Astrocyte (in vitro differentiated cells and primary cell): ENCODE measurements around the gene SLC26A9. TPM values are rescaled to one million over a fixed set of nuclear protein-coding genes. Genes with fewer than 3 reads are reported as not detected.
"Not testable (repeated sequence)": the region's sequence is repeated elsewhere in the genome, so short reads cannot be mapped to it uniquely, and the experiment has no call there.

Experiments
- DNase-seq: peaks from one replicate; pipeline ENCODE4 v3.0.0-alpha.2; 2010; ENCODE audit warnings: low read depth
- FAIRE-seq: peaks from 2 replicates; lab custom pipeline; 2011; peaks lifted over from hg19 to GRCh38; lab: Jason Lieb, UNC
- H2AFZ ChIP-seq: 2 replicates; pipeline ENCODE4 v1.6.0; 2012; ENCODE audit warnings: low read depth, low read length, inconsistent platforms
- H3K27ac ChIP-seq: 2 replicates; pipeline ENCODE4 v1.5.1; 2011; ENCODE audit warnings: low read depth, low read length, inconsistent platforms
- H3K27me3 ChIP-seq: 2 replicates; pipeline ENCODE4 v1.6.0; 2011; ENCODE audit warnings: low read length, inconsistent platforms; ENCODE audit not compliant: insufficient read depth
- H3K36me3 ChIP-seq: 2 replicates; pipeline ENCODE4 v1.5.1; 2011; ENCODE audit warnings: low read length, inconsistent platforms; ENCODE audit not compliant: insufficient read depth
- H3K4me1 ChIP-seq: 2 replicates; pipeline ENCODE4 v1.5.1; 2011; ENCODE audit warnings: low read length, inconsistent platforms; ENCODE audit not compliant: insufficient read depth
- H3K4me2 ChIP-seq: 2 replicates; pipeline ENCODE4 v1.6.0; 2012; ENCODE audit warnings: low read length, inconsistent platforms
- H3K4me3 ChIP-seq: 2 replicates; pipeline ENCODE4 v1.5.1; 2011; ENCODE audit warnings: low read depth, mild to moderate bottlenecking, low read length, inconsistent platforms; ENCODE audit not compliant: insufficient read depth
- H3K79me2 ChIP-seq: 2 replicates; pipeline ENCODE4 v1.6.0; 2012; ENCODE audit warnings: mild to moderate bottlenecking, low read length, inconsistent platforms; ENCODE audit not compliant: insufficient read depth
- H3K9ac ChIP-seq: 2 replicates; pipeline ENCODE4 v1.6.0; 2012; ENCODE audit warnings: mild to moderate bottlenecking, low read length, inconsistent platforms
- H3K9me3 ChIP-seq: 2 replicates; pipeline ENCODE4 v1.5.1; 2012; ENCODE audit warnings: low read depth, mild to moderate bottlenecking, low read length, inconsistent platforms; ENCODE audit not compliant: insufficient read depth
- H4K20me1 ChIP-seq: 2 replicates; pipeline ENCODE4 v1.6.0; 2012; ENCODE audit warnings: low read length, inconsistent platforms; ENCODE audit not compliant: insufficient read depth
- H3K27ac Mint-ChIP-seq: one replicate; pipeline ENCODE4 v1.8.0; 2021; ENCODE audit warnings: mild to moderate bottlenecking, mixed read lengths; ENCODE audit not compliant: unreplicated experiment
- H3K27me3 Mint-ChIP-seq: one replicate; pipeline ENCODE4 v1.8.0; 2021; ENCODE audit warnings: low read depth, mixed read lengths; ENCODE audit not compliant: unreplicated experiment
- H3K36me3 Mint-ChIP-seq: one replicate; pipeline ENCODE4 v1.8.0; 2021; ENCODE audit warnings: low read depth, mixed read lengths; ENCODE audit not compliant: unreplicated experiment
- H3K4me1 Mint-ChIP-seq: one replicate; pipeline ENCODE4 v1.8.0; 2021; ENCODE audit warnings: low read depth, mixed read lengths; ENCODE audit not compliant: unreplicated experiment
- H3K4me3 Mint-ChIP-seq: one replicate; pipeline ENCODE4 v1.8.0; 2021; ENCODE audit warnings: mild to moderate bottlenecking, moderate library complexity, mixed read lengths; ENCODE audit not compliant: unreplicated experiment
- H3K9me3 Mint-ChIP-seq: one replicate; pipeline ENCODE4 v1.8.0; 2021; ENCODE audit warnings: mild to moderate bottlenecking, mixed read lengths; ENCODE audit not compliant: unreplicated experiment
- CTCF ChIP-seq: IDR thresholded peaks from 2 replicates; pipeline ENCODE4 v1.5.1; 2011; ENCODE audit warnings: low read depth, mild to moderate bottlenecking, inconsistent platforms, low read length, moderate library complexity; ENCODE audit not compliant: insufficient read depth
- EZH2 ChIP-seq: IDR thresholded peaks from 2 replicates; pipeline ENCODE4 v1.6.1; 2012; ENCODE audit warnings: mild to moderate bottlenecking, low read length, inconsistent platforms; ENCODE audit not compliant: insufficient read depth
- total RNA-seq: library from RNA; stranded (reverse); gene quantifications from 2 replicates; pipeline ENCODE4 v1.2.1, GENCODE V29; 2021

SLC26A9 gene
- total RNA-seq, 1 donor from 2014 or later: not detected

GRCh38 chr1:205913451-205914154, 29.7 kb downstream of the SLC26A9 start:
- Histone ChIP-seq H3K9ac (no peak overlapping the region), H4K20me1 (no peaks in the 10 kb centered on the region), H3K27me3 (peaks cover 13% of the 10 kb centered on the region), H3K27ac (no peak overlapping the region), H2AFZ (no peak overlapping the region), H3K36me3 (no peaks in the 10 kb centered on the region), H3K9me3 (no peaks in the 10 kb centered on the region), H3K4me2 (no peak overlapping the region), H3K79me2 (no peaks in the 10 kb centered on the region), H3K4me3 (no peak overlapping the region), H3K4me1 (peaks cover 4% of the 10 kb centered on the region)
- Mint-ChIP-seq H3K4me3 (no peak overlapping the region), H3K27me3 (peaks cover 15% of the 10 kb centered on the region), H3K9me3 (peaks cover 5% of the 10 kb centered on the region), H3K36me3 (no peaks in the 10 kb centered on the region), H3K27ac (no peak overlapping the region), H3K4me1 (peaks cover 7% of the 10 kb centered on the region)
- no peak for FAIRE-seq
- peak; percentile 41 for DNase-seq
- TF ChIP-seq CTCF (no peak), EZH2 (no peak)

DNA sequence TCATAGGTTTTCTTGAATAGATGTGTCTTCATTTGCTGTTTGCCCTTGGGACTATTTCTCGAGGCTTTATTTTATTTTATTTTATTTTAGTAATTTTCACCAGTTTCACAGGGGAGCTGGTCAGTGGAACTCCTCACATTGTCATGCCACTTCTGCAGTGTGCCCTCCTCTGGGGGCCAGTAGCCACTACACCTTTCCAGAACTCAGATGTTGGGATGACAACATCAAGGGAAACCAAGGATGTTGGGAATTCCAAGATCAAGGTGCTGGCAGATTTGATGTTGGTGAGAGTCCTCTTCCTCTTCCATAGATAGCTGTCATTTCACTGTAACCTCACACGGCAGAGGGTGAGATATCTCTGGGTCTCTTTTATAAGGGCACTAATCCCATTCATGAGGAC, 35.5 kb downstream of the SLC26A9 start:
- no peaks in the 10 kb centered on the region for H3K9me3 ChIP-seq
- TF ChIP-seq CTCF: peak; percentile 60
- TF ChIP-seq EZH2: no peak
- Mint-ChIP-seq H3K4me3 (no peak overlapping the region), H3K4me1 (no peaks in the 10 kb centered on the region), H3K27ac (peak overlapping the region; percentile 87), H3K9me3 (peaks cover 5% of the 10 kb centered on the region), H3K27me3 (peaks cover 15% of the 10 kb centered on the region), H3K36me3 (no peaks in the 10 kb centered on the region)
- H2AFZ ChIP-seq: no peak overlapping the region
- H4K20me1 ChIP-seq: no peaks in the 10 kb centered on the region
- FAIRE-seq (no peak), DNase-seq (no peak)
- no peaks in the 10 kb centered on the region for H3K4me1 ChIP-seq
- no peak overlapping the region for H3K9ac ChIP-seq
- H3K27me3 ChIP-seq: peaks cover 13% of the 10 kb centered on the region
- no peaks in the 10 kb centered on the region for H3K79me2 ChIP-seq
- H3K36me3 ChIP-seq: no peaks in the 10 kb centered on the region
- H3K27ac ChIP-seq: no peak overlapping the region
- no peak overlapping the region for H3K4me2 ChIP-seq
- H3K4me3 ChIP-seq: no peak overlapping the region

DNA sequence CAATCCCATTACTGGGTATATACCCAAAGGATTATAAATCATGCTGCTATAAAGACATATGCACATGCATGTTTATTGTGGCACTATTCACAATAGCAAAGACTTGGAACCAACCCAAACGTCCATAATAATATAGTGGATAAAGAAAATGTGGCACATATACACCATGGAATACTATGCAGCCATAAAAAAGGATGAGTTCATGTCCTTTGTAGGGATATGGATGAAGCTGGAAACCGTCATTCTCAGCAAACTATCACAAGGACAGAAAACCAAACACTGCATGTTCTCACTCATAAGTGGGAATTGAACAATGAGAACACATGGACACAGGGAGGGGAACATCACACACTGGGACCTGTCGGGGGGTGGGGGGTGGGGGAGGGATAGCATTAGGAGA, 38.2 kb downstream of the SLC26A9 start:
- not testable (repeated sequence) for H3K9me3 ChIP-seq, H3K27me3 ChIP-seq, H3K9ac ChIP-seq, H3K9me3 Mint-ChIP-seq, FAIRE-seq, H3K4me3 Mint-ChIP-seq, H3K36me3 ChIP-seq, H3K27me3 Mint-ChIP-seq, H3K4me2 ChIP-seq, H3K79me2 ChIP-seq, H4K20me1 ChIP-seq, DNase-seq, H3K4me1 ChIP-seq, H3K4me3 ChIP-seq, H3K27ac ChIP-seq, H3K36me3 Mint-ChIP-seq, H3K4me1 Mint-ChIP-seq, H3K27ac Mint-ChIP-seq, H2AFZ ChIP-seq
